Activated CD4-positive, alpha-beta T cell treated with anti-CD3 and anti-CD28 coated beads for 1 hour (primary cell): Measurements from ENCODE around the gene MYO1B.

ENCODE experiments used
- DNase-seq: peaks from one replicate; pipeline ENCODE4 v3.0.0-alpha.2; 2020

MYO1B gene

DNA sequence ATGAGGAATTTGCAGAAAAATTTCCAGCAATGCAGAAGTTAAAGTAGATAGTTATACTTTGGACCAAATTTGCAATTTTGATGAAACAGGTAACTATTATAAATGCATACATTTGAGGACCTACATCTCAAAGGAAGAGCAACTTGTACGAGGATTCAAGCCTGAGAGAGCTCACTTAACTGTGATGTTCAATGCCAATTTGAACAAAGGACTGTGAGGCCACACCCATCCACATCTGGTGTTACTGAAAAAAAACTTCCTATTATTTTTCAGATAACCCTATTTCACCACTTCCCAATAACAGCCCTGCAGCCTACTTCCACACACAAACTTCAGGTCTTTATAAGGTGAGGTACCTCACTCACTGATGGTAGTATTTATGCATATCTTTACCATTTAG lies 229.3 kb downstream of the MYO1B start:
- DNase-seq, result no peak
